ENCODE data around the gene TMEM184A. TPM values are rescaled to one million over a fixed set of nuclear protein-coding genes. Genes with fewer than 3 reads are reported as not detected.

Gene TMEM184A
- total and polyA plus RNA-seq, 4 donors: 0.06 to 6.1 (median 0.84) TPM; not detected in 1

DNA sequence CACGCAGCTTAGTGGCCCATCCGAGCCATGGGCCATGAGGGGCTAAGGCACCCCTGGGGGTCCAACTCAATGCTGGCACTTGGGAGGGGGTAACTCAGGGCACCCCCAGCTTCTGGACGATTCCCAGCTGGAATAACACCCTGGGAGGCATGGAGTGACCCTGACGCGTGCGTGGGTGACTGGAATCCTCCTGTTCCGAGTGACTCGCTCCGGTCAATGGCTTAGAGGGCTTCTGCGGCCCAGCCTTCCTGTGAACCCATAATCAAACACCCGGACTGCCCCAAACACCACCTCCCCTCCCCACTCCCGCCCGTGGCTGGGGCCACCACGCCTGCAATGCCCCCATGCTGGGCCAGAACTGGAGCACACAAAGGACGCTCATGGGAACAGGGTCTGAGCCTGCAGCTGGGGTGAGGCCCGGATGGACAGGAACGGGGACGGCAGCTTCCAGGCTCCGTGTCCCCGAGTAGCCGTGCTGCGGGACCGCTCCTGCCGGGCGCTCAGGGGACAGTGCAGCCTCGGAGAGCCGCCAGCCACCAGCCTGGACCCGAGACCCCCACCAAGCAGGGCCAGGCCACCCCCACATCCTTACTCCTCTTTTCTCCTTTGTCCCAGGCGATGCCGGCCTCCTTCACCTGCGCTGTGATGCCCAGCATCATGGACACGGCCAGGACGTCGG, 60.3 kb downstream of the TMEM184A start:
- Histone ChIP-seq H3K27ac (ENCODE audit: low read depth in 1 of 2, low read length in 2 of 2) (no peak overlapping the region), H3K4me3 (ENCODE audit: low read length in 2 of 2) (no peak overlapping the region), H3K9me3 (ENCODE audit: control insufficient read depth, low read length) (no peaks in the 10 kb centered on the region), H3K27me3 (ENCODE audit: control insufficient read depth in 1 of 2, insufficient read depth in 2 of 2, low read length in 1 of 2) (no peaks in the 10 kb centered on the region), H3K36me3 (ENCODE audit: control insufficient read depth in 1 of 2, insufficient read depth in 2 of 2, low read length in 1 of 2) (peaks cover 0 to 20% of the 10 kb centered on the region in 2 donors), H3K4me1 (ENCODE audit: control insufficient read depth in 1 of 2, insufficient read depth in 2 of 2, low read length in 2 of 2) (no peaks in the 10 kb centered on the region)
- WGBS, 2 donors: 84 to 90% methylated on average over 34 of the region's 34 CpGs
- intact Hi-C loops (cut with DNase I): no loop called here
- ATAC-seq (ENCODE audit: low FRiP score) (no peak), DNase-seq (no peak)

DNA sequence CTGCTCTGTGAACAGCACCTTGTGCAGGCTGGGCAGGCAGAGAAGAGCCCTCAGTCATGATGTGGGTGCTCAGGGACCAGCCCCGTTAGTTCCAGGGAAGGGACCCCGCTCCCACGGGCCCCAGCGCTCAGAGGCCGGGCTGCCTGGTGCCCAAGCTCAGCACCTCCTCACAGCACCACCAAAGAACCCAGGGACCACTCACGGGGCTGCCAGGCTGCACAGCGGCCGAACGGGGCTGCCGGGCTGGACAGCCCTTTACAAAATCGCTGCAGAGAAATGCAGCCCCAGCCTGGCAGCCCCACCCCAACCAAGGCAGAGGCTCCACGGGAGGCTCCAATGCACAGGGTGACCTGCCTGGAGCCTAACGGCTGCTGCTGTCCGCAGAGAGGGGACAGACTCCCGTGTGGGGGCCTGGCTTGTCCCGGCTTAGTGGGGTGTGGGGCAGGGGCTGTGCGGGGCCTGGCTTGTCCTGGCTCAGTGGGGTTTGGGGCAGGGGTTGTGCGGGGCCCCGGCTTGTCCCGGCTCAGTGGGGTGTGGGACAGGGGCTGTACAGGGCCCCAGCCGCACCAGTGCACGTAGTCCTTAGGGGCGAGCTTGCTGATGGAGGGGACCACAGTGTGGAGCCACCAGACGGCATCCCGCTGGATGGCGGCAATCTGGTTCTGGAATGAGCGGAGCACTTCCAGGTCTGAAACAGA, 61.0 kb downstream of the TMEM184A start:
- Histone ChIP-seq H3K4me3 (ENCODE audit: low read length in 2 of 2) (no peak overlapping the region), H3K27me3 (ENCODE audit: control insufficient read depth in 1 of 2, insufficient read depth in 2 of 2, low read length in 1 of 2) (no peaks in the 10 kb centered on the region), H3K4me1 (ENCODE audit: control insufficient read depth in 1 of 2, insufficient read depth in 2 of 2, low read length in 2 of 2) (no peaks in the 10 kb centered on the region), H3K9me3 (ENCODE audit: control insufficient read depth, low read length) (no peaks in the 10 kb centered on the region), H3K27ac (ENCODE audit: low read depth in 1 of 2, low read length in 2 of 2) (no peak overlapping the region), H3K36me3 (ENCODE audit: control insufficient read depth in 1 of 2, insufficient read depth in 2 of 2, low read length in 1 of 2) (peaks cover 0 to 18% of the 10 kb centered on the region in 2 donors)
- no peak for DNase-seq
- ATAC-seq (ENCODE audit: low FRiP score): no peak
- intact Hi-C loops (cut with DNase I): no loop called here
- 92% methylated on average over 27 of the region's 27 CpGs for WGBS, 2 donors

DNA sequence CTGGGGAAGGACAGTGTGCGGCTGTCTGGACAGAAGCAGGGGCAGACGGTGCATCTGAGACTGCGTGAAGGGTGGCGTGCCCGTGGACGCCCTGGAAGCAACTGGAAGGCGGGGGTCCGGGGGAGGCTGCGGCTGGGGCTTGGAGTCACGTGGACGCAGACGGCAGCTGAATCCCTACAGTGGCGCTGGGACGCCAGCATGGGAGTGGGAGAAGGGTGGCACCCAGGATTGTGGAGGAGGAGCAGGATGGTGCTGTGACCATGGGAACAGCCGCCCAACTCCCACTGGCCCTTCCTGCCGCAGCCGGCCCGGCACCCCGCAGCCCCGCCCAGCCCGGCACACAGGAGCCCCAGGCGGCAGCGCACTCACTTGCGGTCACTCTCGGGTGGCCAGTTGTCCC, 61.6 kb downstream of the TMEM184A start:
- no peaks in the 10 kb centered on the region for H3K27me3 ChIP-seq (ENCODE audit: control insufficient read depth in 1 of 2, insufficient read depth in 2 of 2, low read length in 1 of 2)
- ATAC-seq (ENCODE audit: low FRiP score): no peak
- intact Hi-C loops (cut with DNase I): no loop called here
- DNase-seq: no peak
- H3K36me3 ChIP-seq (ENCODE audit: control insufficient read depth in 1 of 2, insufficient read depth in 2 of 2, low read length in 1 of 2): peaks cover 0 to 18% of the 10 kb centered on the region in 2 donors
- no peak overlapping the region for H3K27ac ChIP-seq (ENCODE audit: low read depth in 1 of 2, low read length in 2 of 2)
- H3K4me1 ChIP-seq (ENCODE audit: control insufficient read depth in 1 of 2, insufficient read depth in 2 of 2, low read length in 2 of 2): no peaks in the 10 kb centered on the region
- no peak overlapping the region for H3K4me3 ChIP-seq (ENCODE audit: low read length in 2 of 2)
- no peaks in the 10 kb centered on the region for H3K9me3 ChIP-seq (ENCODE audit: control insufficient read depth, low read length)
- WGBS, 2 donors: 92% methylated on average over 21 to 25 of the region's 25 CpGs

DNA sequence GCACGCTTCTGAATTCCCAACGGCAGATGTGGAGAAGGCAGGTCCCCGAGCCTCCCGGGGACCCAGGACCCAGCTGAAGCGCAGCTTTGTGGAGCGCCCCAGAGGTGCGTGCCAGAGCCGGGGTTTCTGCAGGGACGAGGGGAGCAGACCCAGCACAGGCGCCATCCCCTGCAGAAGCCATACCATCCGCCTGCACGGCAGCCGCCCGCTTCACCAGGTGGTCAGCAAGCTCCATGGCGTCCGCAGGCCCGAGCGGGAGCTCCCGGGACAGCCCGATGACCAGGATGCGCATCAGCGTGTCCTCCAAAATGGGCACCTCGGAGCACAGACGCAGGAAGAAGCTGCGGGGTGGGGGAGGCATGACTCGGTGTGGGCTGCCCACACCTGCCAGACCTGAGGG, 62.4 kb downstream of the TMEM184A start:
- peaks cover 0 to 19% of the 10 kb centered on the region in 2 donors for H3K36me3 ChIP-seq (ENCODE audit: control insufficient read depth in 1 of 2, insufficient read depth in 2 of 2, low read length in 1 of 2)
- H3K27me3 ChIP-seq (ENCODE audit: control insufficient read depth in 1 of 2, insufficient read depth in 2 of 2, low read length in 1 of 2): no peaks in the 10 kb centered on the region
- no peak for DNase-seq
- ATAC-seq (ENCODE audit: low FRiP score): no peak
- WGBS, 2 donors: 95 to 96% methylated on average over 26 of the region's 26 CpGs
- no peaks in the 10 kb centered on the region for H3K4me1 ChIP-seq (ENCODE audit: control insufficient read depth in 1 of 2, insufficient read depth in 2 of 2, low read length in 2 of 2)
- intact Hi-C loops (cut with DNase I): no loop called here
- no peak overlapping the region for H3K27ac ChIP-seq (ENCODE audit: low read depth in 1 of 2, low read length in 2 of 2)
- H3K4me3 ChIP-seq (ENCODE audit: low read length in 2 of 2): no peak overlapping the region
- no peaks in the 10 kb centered on the region for H3K9me3 ChIP-seq (ENCODE audit: control insufficient read depth, low read length)

DNA sequence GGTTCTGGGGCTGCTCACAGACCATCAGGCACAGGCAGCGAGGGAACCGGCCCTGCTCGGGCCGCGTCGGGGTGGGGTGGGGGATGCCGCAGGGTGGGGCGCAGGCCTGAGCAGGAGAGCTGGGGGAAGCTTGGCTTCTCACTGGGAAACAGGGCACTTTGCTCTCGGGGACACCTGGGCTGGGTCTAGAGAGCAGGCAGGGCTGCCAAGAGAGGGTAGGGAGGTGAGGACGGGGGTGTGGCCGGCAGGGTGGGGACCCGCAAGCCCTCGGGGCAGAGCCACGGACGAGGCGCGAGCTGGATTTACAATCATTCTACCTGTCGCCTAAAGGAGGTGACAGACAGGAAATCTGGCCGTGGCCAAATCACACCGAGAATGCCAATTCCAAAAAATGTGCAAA, 62.9 kb downstream of the TMEM184A start:
- Histone ChIP-seq H3K4me1 (ENCODE audit: control insufficient read depth in 1 of 2, insufficient read depth in 2 of 2, low read length in 2 of 2) (no peaks in the 10 kb centered on the region), H3K36me3 (ENCODE audit: control insufficient read depth in 1 of 2, insufficient read depth in 2 of 2, low read length in 1 of 2) (peaks cover 0 to 19% of the 10 kb centered on the region in 2 donors), H3K27ac (ENCODE audit: low read depth in 1 of 2, low read length in 2 of 2) (no peak overlapping the region), H3K9me3 (ENCODE audit: control insufficient read depth, low read length) (no peaks in the 10 kb centered on the region), H3K27me3 (ENCODE audit: control insufficient read depth in 1 of 2, insufficient read depth in 2 of 2, low read length in 1 of 2) (no peaks in the 10 kb centered on the region), H3K4me3 (ENCODE audit: low read length in 2 of 2) (no peak overlapping the region)
- WGBS, 2 donors: 93% methylated on average over 20 of the region's 20 CpGs
- ATAC-seq (ENCODE audit: low FRiP score) (no peak), DNase-seq (no peak)
- intact Hi-C loops (cut with DNase I): no loop called here

DNA sequence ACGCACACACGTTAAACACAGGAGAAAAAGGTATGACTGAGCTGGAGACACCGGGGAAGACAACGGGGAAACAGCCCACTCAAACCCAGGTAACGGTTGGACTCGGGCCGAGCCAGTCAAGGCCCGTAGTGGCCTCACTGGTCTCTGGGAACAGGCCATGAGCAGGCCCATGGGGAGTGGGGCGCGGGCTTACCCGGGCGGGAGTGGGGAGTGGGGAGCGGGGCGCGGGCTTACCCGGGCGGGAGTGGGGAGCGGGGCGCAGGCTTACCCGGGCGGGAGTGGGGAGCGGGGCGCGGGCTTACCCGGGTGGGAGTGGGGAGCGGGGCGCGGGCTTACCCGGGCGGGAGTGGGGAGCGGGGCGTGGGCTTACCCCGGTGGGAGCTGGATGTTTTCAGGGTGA, 63.4 kb downstream of the TMEM184A start:
- H3K36me3 ChIP-seq (ENCODE audit: control insufficient read depth in 1 of 2, insufficient read depth in 2 of 2, low read length in 1 of 2): peaks cover 0 to 18% of the 10 kb centered on the region in 2 donors
- intact Hi-C loops (cut with DNase I): no loop called here
- no peaks in the 10 kb centered on the region for H3K27me3 ChIP-seq (ENCODE audit: control insufficient read depth in 1 of 2, insufficient read depth in 2 of 2, low read length in 1 of 2)
- no peak for ATAC-seq (ENCODE audit: low FRiP score)
- H3K4me1 ChIP-seq (ENCODE audit: control insufficient read depth in 1 of 2, insufficient read depth in 2 of 2, low read length in 2 of 2): no peaks in the 10 kb centered on the region
- 91 to 96% methylated on average over 22 to 33 of the region's 33 CpGs for WGBS, 2 donors
- H3K27ac ChIP-seq (ENCODE audit: low read depth in 1 of 2, low read length in 2 of 2): no peak overlapping the region
- H3K9me3 ChIP-seq (ENCODE audit: control insufficient read depth, low read length): no peaks in the 10 kb centered on the region
- DNase-seq: no peak
- no peak overlapping the region for H3K4me3 ChIP-seq (ENCODE audit: low read length in 2 of 2)

Other genes with a start within 250 kb of the TMEM184A start
- gene MICALL2, start 96.7 kb downstream of the TMEM184A start, total RNA-seq: 10 to 100 TPM; 41.7 to 70.3 TPM
- gene MICALL2, start 96.7 kb downstream of the TMEM184A start, polyA plus RNA-seq: 100 to 1,000 TPM in 1 of 2 donors, 10 to 100 TPM in 1; 57.7 to 346 TPM
- 10 to 100 TPM; 56.4 to 77.9 TPM for gene INTS1, start 51.8 kb downstream of the TMEM184A start, total RNA-seq
- 100 to 1,000 TPM in 1 of 2 donors, 10 to 100 TPM in 1; 17.2 to 109 TPM for gene INTS1, start 51.8 kb downstream of the TMEM184A start, polyA plus RNA-seq
- 100 to 1,000 TPM in 1 of 2 donors, 10 to 100 TPM in 1; 86.3 to 131 TPM for gene MAFK, start 25.5 kb downstream of the TMEM184A start, total RNA-seq
- gene MAFK, start 25.5 kb downstream of the TMEM184A start, polyA plus RNA-seq: 100 to 1,000 TPM in 1 of 2 donors, 10 to 100 TPM in 1; 85.4 to 106 TPM
- 10 to 100 TPM; 14.1 to 18.9 TPM for gene PSMG3, start 13.8 kb upstream of the TMEM184A start, total RNA-seq
- gene PSMG3, start 13.8 kb upstream of the TMEM184A start, polyA plus RNA-seq: 10 to 100 TPM; 42.9 to 45.2 TPM
- 1 to 10 TPM; 1.2 to 4.8 TPM for gene ELFN1, start 114.1 kb upstream of the TMEM184A start, total RNA-seq
- gene ELFN1, start 114.1 kb upstream of the TMEM184A start, polyA plus RNA-seq: under 1 TPM in 1 of 2 donors, not detected in 1; 0.13 TPM

All from aorta (tissue), 5 donors.